Liver (tissue), 9 donors: ENCODE data around the gene MYADML2. TPM values are rescaled to one million over a fixed set of nuclear protein-coding genes. Genes with fewer than 3 reads are reported as not detected.

Experiments
- DNase-seq: peaks from one replicate; pipeline ENCODE4 v3.0.0-alpha.2; 2017; ENCODE audit warnings: low spot score
- H3K27ac ChIP-seq, 2 donors: one replicate each; pipeline ENCODE4 v1.7.0; 2013; ENCODE audit warnings: inconsistent platforms in 2 of 2, low read length in 2 of 2, control low read depth in 1 of 2, low read depth in 1 of 2, mild to moderate bottlenecking in 1 of 2
- H3K27me3 ChIP-seq, 4 donors: one replicate each; pipeline versions ENCODE4 v1.6.1 to v1.7.0; 2013; ENCODE audit warnings: low read length in 3 of 4, inconsistent platforms in 1 of 4, mild to moderate bottlenecking in 1 of 4, moderate library complexity in 1 of 4; ENCODE audit not compliant: control insufficient read depth in 4 of 4, insufficient read depth in 4 of 4
- H3K36me3 ChIP-seq, 4 donors: one replicate each; pipeline versions ENCODE4 v1.6.1 to v1.7.0; 2013; ENCODE audit warnings: low read length in 3 of 4, mild to moderate bottlenecking in 3 of 4, low read depth in 1 of 4, moderate library complexity in 1 of 4; ENCODE audit not compliant: control insufficient read depth in 4 of 4, insufficient read depth in 3 of 4
- H3K4me1 ChIP-seq, 4 donors: one replicate each; pipeline versions ENCODE4 v1.6.1 to v1.7.0; 2013; ENCODE audit warnings: low read length in 3 of 4, mild to moderate bottlenecking in 3 of 4, moderate library complexity in 1 of 4; ENCODE audit not compliant: control insufficient read depth in 4 of 4, insufficient read depth in 4 of 4
- H3K4me3 ChIP-seq, 3 donors: one replicate each; pipeline versions ENCODE4 v1.6.1 to v1.7.0; 2013; ENCODE audit warnings: low read length in 3 of 3, control low read depth in 1 of 3, low read depth in 1 of 3, mild to moderate bottlenecking in 1 of 3
- H3K9ac ChIP-seq, 2 donors: one replicate each; pipeline ENCODE4 v1.7.0; 2013; ENCODE audit warnings: low read length in 2 of 2, mild to moderate bottlenecking in 2 of 2, moderate library complexity in 2 of 2, control low read depth in 1 of 2, low read depth in 1 of 2
- H3K9me3 ChIP-seq, 4 donors: one replicate each; pipeline versions ENCODE4 v1.6.1 to v1.7.0; 2013; ENCODE audit warnings: low read length in 3 of 4; ENCODE audit not compliant: control insufficient read depth in 4 of 4
- CTCF ChIP-seq: fragments of 150-350 bp; IDR thresholded peaks from 2 replicates; pipeline ENCODE4 v1.5.1; 2017; ENCODE audit warnings: improper control_type of control experiment, low read depth, low read length; ENCODE audit not compliant: missing input control
- FOXA1 ChIP-seq: IDR thresholded peaks from 2 replicates; pipeline ENCODE4 v1.6.1; 2016; ENCODE audit warnings: antibody characterized with exemption
- GABPA ChIP-seq, 2 donors: IDR thresholded peaks in 1 of 2; conservative IDR thresholded peaks in 1 of 2; 2 replicates each; pipeline ENCODE4 v1.6.1; 2016; ENCODE audit warnings: antibody characterized with exemption in 2 of 2, mild to moderate bottlenecking in 1 of 2, moderate library complexity in 1 of 2
- HNF4A ChIP-seq, 2 donors: conservative IDR thresholded peaks; 2 replicates each; pipeline ENCODE4 v1.6.1; 2016; ENCODE audit warnings: antibody characterized with exemption in 2 of 2, mild to moderate bottlenecking in 2 of 2
- HNF4G ChIP-seq: IDR thresholded peaks from 2 replicates; pipeline ENCODE4 v1.6.1; 2016; ENCODE audit warnings: antibody characterized with exemption
- JUND ChIP-seq, 2 donors: IDR thresholded peaks; 2 replicates each; pipeline ENCODE4 v1.6.1; 2016; ENCODE audit warnings: antibody characterized with exemption in 2 of 2
- NR2F2 ChIP-seq: IDR thresholded peaks from 2 replicates; pipeline ENCODE4 v1.6.1; 2016; ENCODE audit warnings: antibody characterized with exemption
- RAD21 ChIP-seq, 2 donors: IDR thresholded peaks; 2 replicates each; pipeline ENCODE4 v1.6.1; 2016; ENCODE audit warnings: antibody characterized with exemption in 2 of 2, mild to moderate bottlenecking in 2 of 2
- RXRA ChIP-seq, 2 donors: IDR thresholded peaks; 2 replicates each; pipeline ENCODE4 v1.6.1; 2017 to 2018; ENCODE audit warnings: antibody characterized with exemption in 2 of 2, mild to moderate bottlenecking in 1 of 2
- SP1 ChIP-seq: IDR thresholded peaks from 2 replicates; pipeline ENCODE4 v1.6.1; 2018; ENCODE audit warnings: antibody characterized with exemption, mild to moderate bottlenecking
- TAF1 ChIP-seq: conservative IDR thresholded peaks from 2 replicates; pipeline ENCODE4 v1.6.1; 2016; ENCODE audit warnings: antibody characterized with exemption, mild to moderate bottlenecking
- YY1 ChIP-seq: IDR thresholded peaks from 2 replicates; pipeline ENCODE4 v1.6.1; 2016; ENCODE audit warnings: antibody characterized with exemption, mild to moderate bottlenecking
- WGBS: extraction: QIAGEN DNeasy Blood & Tissue Kit; methylation state at CpG from one replicate; pipeline ENCODE4 v1.1.7; 2013; 5-methylcytosine and 5-hydroxymethylcytosine counted together
- polyA plus RNA-seq, 2 donors: library from polyadenylated mRNA; stranded (reverse) in 1 of 2; unstranded in 1 of 2; fragments of 200-250 nt in 1 of 2; fragments of >200 nt in 1 of 2; fragmentation: Nextera tagmentation in 1 of 2; extraction: Ambion mirVana in 1 of 2; gene quantifications; one replicate each; pipeline versions ENCODE4 v1.2.1 to v1.2.3, GENCODE V29; 2013 to 2015
- total RNA-seq, 2 donors: library from RNA; depleted of rRNA; stranded (reverse); fragments of >200 nt; gene quantifications; one replicate each; pipeline ENCODE4 v1.2.3, GENCODE V29; 2014
- TF ChIP-seq, protein P1 (sequence below): IDR thresholded peaks from 2 replicates; pipeline ENCODE4 v1.6.1; 2016; ENCODE audit warnings: antibody characterized with exemption
- TF ChIP-seq, protein P2 (sequence below): IDR thresholded peaks from 2 replicates; pipeline ENCODE4 v1.6.1; 2016; ENCODE audit warnings: antibody characterized with exemption
- donor health status: healthy.
- donor health status: healthy.
- donor health status: healthy.
- donor health status: healthy.
- donor health status: healthy.

Gene MYADML2
- total and polyA plus RNA-seq, 4 donors = not detected

DNA sequence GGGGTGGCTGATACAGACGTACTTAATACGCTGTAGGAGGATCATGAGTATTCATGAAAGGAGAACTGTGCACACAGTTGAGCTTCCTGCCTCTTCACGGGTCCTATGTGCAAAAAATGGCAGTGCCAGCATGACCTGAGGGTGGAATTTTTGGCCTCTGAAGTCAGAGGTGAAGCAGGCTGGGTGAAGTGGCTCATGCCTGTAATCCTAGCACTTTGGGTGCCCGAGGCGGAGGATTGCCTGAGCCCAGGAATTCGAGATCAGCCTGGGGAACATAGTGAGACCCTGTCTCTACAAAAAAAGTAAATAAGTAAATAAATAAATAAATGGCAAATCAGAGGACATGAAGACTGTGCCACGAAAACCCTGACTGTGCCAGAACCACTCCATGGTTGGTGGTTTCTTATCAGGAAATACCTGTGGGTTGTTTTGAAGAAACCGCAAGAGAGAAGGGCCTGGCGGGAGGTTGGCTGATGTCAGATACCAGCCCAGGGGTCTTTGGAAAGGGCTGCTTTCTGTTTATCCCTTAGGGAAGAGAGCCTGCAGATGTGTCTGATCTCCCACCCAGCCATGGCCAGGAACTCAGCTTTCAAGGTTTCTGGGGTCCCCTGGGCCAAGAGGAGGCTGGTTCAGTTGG lies 33.8 kb upstream of the MYADML2 start:
- no peak for DNase-seq
- Histone ChIP-seq H3K36me3 (peaks cover 10 to 18% (median 13%) of the 10 kb centered on the region in 4 donors), H3K4me3 (no peak overlapping the region)

DNA sequence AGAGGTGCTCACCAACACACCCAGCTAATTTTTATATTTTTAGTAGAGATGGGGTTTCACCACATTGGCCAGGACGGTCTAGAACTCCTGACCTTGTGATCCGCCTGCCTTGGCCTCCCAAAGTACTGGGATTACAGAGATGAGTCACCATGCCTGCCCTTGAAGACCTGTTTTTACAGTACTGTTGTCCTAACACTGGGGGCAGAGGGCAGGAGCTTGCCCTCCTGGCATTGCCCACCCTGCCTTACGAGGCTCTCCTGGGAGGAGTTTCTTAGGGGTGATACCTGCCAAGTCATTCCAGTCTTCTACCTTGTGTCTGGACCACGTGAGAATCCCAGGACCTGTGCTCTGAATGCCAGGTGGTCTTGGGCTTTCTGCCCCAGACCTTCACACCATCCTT lies 33.1 kb upstream of the MYADML2 start:
- Histone ChIP-seq H3K4me1 (peaks cover 6 to 27% (median 21%) of the 10 kb centered on the region in 4 donors), H3K27me3 (no peaks in the 10 kb centered on the region), H3K36me3 (peaks cover 3 to 11% (median 7%) of the 10 kb centered on the region in 4 donors), H3K9ac (no peak overlapping the region), H3K9me3 (no peaks in the 10 kb centered on the region), H3K27ac (no peak overlapping the region), H3K4me3 (no peak overlapping the region)
- WGBS = 92% methylated on average over 4 of the region's 4 CpGs
- TF ChIP-seq NR2F2 (no peak), YY1 (no peak), HNF4A (conservative IDR thresholded peaks at IDR 0.05) (no peak)
- no peak for DNase-seq

More for the DNA sequence above, 33.8 kb upstream of the MYADML2 start:
- Histone ChIP-seq H3K27me3 (no peaks in the 10 kb centered on the region), H3K27ac (no peak overlapping the region), H3K4me1 (peaks cover 6 to 27% (median 21%) of the 10 kb centered on the region in 4 donors), H3K9ac (no peak overlapping the region), H3K9me3 (no peaks in the 10 kb centered on the region)
- 90% methylated on average over 9 of the region's 9 CpGs for WGBS
- TF ChIP-seq GABPA (IDR thresholded peaks at IDR 0.05 in 1 of 2, conservative IDR thresholded peaks at IDR 0.05 in 1 of 2) (no peak), JUND (IDR thresholded peaks at IDR 0.05) (no peak)

GRCh38 chr17:81978524-81979298 lies 31.7 kb upstream of the MYADML2 start:
- Histone ChIP-seq H3K4me1 (peaks cover 6 to 27% (median 21%) of the 10 kb centered on the region in 4 donors), H3K36me3 (peaks cover 0 to 3% (median under 1%) of the 10 kb centered on the region in 4 donors), H3K4me3 (peak overlapping the region in 2 of 3 donors; percentile 1 to 91), H3K27ac (peak overlapping the region; percentile 76 to 91), H3K27me3 (no peaks in the 10 kb centered on the region), H3K9me3 (no peaks in the 10 kb centered on the region), H3K9ac (peak overlapping the region in 1 of 2 donors; percentile 54)
- TF ChIP-seq FOXA1 (no peak), RAD21 (IDR thresholded peaks at IDR 0.05) (peak in 1 of 2 donors; percentile 31), YY1 (peak; percentile 45), CTCF (no peak), TAF1 (no peak), JUND (IDR thresholded peaks at IDR 0.05) (no peak), SP1 (peak; percentile 83), RXRA (IDR thresholded peaks at IDR 0.05) (peak; percentile 83 to 97), HNF4G (peak; percentile 78), HNF4A (conservative IDR thresholded peaks at IDR 0.05) (peak; percentile 84 to 88)
- TF ChIP-seq, protein P1, sequence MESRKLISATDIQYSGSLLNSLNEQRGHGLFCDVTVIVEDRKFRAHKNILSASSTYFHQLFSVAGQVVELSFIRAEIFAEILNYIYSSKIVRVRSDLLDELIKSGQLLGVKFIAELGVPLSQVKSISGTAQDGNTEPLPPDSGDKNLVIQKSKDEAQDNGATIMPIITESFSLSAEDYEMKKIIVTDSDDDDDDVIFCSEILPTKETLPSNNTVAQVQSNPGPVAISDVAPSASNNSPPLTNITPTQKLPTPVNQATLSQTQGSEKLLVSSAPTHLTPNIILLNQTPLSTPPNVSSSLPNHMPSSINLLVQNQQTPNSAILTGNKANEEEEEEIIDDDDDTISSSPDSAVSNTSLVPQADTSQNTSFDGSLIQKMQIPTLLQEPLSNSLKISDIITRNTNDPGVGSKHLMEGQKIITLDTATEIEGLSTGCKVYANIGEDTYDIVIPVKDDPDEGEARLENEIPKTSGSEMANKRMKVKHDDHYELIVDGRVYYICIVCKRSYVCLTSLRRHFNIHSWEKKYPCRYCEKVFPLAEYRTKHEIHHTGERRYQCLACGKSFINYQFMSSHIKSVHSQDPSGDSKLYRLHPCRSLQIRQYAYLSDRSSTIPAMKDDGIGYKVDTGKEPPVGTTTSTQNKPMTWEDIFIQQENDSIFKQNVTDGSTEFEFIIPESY = no peak
- TF ChIP-seq, protein P2, sequence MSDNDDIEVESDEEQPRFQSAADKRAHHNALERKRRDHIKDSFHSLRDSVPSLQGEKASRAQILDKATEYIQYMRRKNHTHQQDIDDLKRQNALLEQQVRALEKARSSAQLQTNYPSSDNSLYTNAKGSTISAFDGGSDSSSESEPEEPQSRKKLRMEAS = no peak
- 56% methylated on average over 27 of the region's 27 CpGs for WGBS
- peak; percentile 51 for DNase-seq
